GOT3 (cell line): ENCODE data around the gene ROBO2.

Experiments used
- DNase-seq: peaks from one replicate; lab custom pipeline; 2025; ENCODE audit warnings: mixed read lengths; lab: John Stamatoyannopoulos, UW

The ROBO2 gene

DNA sequence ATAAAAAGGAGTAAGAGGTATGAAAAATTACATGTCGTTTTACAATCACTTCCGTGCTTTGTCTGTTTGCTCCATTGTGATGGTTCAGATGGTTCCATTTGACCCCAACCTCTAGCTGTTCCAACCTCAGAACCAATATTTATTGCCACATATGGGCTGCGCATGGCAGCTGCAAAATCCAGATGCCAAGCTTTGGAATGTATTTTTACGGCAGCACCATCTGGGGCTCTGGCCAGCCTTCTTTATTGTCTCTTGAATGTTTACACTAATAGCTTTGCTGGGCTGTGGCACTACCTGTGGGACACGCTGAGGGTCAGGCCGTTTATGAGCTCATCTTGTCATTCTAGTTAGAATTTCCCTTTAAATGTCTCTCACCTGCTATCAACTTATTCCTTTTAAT lies 219.8 kb downstream of the ROBO2 start:
- no peak for DNase-seq

DNA sequence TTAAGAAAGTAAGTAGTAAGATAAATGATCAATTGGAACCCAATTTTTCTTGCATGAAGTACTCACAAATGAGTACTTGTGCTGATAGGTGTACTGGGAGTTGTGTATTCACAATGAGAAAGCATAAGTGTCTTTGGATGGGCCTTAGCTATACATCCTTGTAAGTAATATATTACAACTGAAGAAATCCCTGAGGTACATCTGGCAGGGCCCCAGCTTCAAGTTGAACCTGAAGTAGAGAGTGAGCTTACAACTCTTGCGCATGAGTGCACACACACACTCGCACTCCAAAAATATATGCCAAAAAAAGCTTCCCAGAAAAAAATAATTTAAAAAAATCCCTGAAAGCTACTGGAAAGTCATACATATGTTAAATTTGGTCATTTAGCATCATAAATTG lies 222.5 kb downstream of the ROBO2 start:
- no peak for DNase-seq

DNA sequence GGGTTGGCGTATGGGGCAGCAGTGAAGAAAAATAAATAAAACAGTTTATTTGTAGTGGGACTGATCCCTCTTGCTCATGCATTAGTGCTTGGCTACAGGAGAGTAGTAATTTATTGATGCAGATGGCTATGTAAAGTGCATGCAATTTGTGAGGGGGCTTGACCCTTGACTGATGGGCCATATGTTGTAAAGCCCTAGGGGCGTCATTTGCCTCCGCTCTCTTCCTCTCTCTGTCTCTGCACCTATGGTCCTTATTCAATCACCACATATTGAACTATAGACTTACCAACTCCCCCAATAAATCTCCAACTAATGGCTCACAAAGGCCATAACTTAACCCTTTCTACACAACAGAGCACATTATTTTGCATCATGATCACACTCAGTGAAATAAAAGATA lies 227.7 kb downstream of the ROBO2 start:
- DNase-seq: no peak

DNA sequence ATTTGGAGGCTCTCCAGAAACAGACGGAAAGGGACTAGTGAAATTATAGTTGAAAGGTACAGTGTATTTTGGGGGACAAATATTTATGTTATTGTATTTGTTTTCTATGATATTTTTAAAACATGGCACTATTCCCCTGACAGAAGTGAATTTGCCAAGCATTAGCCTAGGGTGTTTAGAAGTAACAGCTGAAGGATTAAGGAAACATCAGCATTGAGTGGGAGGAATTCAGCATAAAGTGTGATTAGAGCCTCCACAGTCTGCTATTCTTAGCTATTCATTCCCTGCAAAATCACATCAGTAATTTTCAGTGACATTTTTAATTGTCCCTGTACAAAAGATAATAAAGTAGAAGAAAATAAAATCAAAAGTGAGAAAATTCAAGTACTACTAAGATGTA lies 231.4 kb downstream of the ROBO2 start:
- DNase-seq: no peak

DNA sequence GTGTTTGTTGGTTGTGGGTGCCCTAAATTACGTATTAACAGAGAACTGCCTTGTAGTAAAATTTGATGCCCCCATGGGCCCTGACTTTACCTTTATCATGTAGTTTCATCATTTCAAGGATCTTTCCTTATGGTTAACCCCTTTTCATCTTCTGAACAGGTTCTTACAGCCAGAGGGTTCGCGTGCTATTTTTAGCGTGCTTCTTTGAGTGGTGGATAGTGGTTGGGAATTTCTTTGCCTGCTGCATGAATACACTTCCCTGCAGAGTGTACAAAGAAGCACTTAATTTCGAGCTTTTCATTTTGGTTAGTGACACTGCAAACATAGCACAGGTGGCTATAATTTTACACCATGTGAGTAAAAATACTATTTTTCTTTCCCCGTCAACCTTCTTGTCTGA lies 231.8 kb downstream of the ROBO2 start:
- DNase-seq: no peak

DNA sequence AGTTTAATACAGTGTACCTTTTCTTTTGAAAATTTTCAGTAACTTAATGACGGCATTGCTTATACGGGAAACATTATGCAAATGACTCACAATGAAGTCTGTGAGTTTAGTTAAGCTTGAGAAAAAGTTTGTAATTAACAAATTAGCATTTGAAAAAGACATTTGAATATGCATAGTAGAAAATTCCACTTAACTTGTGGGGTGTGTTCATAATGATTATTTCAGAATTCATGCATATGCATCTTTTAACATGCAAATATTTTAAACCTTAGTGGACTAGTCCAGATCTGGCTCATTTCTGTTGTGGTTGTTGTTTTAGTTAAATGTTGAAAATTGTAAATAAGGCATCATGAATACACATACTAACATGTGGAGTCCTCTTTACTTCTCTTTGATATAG lies 239.4 kb downstream of the ROBO2 start:
- no peak for DNase-seq

DNA sequence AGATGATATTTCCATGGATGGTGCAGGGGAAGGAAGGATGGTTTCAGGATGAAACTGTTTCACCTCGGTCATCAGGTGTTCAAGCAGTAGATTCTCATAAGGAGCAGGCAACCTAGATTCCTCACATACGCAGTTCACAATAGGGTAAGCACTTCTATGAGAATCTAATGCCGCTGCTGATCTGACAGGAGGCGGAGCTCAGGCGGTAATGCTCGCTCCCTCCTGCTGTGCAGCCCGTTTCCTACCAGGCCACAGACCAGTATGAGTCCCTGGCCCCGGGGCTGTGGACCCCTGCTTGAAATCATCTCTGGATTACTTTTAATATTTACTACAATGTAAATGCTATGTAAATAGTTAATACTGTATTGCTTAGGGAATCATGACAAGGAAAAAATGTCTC lies 241.8 kb downstream of the ROBO2 start:
- no peak for DNase-seq

DNA sequence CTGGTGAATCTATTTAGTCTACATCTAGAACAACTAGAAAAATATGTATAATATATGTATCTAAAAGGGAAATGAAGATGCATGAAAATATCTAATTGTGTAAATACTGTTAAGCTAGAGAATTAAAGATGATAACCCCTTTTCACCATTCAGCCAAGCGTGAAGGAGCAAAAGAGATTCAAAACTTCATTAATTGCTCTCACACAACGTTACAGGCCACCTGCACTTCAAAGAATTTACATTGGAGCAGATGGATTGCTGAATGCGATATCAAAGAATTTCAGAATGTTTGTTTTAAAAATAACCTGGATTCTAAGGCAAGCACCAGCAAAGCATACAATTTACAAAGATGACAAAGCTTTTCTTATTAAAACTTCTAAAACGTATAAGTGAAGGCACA lies 243.2 kb downstream of the ROBO2 start:
- DNase-seq: no peak

DNA sequence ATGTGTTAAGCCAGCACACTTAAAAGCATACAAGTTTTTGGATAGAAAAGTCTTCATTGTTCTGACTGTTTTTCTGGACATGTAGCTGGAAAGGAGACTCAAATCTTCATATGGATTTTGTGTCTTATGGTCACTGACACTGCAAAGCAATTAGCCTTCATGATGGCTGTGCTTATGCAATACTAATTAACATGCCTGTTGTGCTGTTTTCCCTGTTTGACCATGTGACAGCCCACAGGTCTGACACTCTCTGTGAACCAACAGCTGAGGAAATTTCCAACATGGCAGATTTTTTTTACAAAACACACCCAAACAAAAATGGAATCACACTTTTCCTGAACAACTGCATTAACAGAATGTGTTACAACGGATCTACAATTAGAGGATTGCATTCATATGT lies 248.4 kb downstream of the ROBO2 start:
- DNase-seq: no peak

DNA sequence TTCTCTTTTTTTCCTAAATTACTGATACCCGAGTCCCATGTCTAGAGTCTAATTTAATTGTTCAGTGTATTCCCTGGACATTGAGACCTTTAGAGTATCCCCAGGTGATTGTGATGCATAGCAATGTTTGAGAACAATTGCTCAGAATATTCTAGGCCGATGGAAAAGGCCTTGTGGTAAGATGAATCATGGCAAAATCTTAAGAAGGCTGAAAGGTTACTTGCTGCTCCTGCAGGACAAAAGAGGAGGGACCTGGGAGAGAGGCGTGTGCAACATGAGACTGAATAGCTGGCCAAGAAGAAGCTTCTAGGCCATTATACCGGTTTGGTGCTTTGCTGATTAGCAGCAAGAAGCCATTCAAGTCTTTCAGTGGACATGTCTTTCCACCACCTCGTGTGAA lies 256.6 kb downstream of the ROBO2 start:
- no peak for DNase-seq

DNA sequence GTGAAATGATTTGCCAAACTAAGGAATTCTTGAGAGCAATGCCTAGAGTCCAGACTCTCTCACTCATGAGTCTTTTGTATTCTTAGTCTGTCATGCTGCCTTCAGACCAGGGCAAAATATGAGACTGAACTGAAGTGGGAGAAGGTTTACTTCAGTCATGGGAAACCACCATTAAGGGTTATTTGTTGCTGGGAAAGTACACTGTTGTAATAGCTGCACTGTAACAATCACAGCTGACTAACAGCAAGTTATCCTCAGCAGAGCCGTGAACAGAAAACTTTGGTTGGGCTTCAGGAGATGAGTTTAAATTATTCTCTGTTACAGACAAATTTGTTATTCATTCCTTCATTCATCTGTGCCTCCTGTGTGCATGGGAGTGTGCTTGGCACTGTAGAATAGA lies 258.5 kb downstream of the ROBO2 start:
- no peak for DNase-seq

DNA sequence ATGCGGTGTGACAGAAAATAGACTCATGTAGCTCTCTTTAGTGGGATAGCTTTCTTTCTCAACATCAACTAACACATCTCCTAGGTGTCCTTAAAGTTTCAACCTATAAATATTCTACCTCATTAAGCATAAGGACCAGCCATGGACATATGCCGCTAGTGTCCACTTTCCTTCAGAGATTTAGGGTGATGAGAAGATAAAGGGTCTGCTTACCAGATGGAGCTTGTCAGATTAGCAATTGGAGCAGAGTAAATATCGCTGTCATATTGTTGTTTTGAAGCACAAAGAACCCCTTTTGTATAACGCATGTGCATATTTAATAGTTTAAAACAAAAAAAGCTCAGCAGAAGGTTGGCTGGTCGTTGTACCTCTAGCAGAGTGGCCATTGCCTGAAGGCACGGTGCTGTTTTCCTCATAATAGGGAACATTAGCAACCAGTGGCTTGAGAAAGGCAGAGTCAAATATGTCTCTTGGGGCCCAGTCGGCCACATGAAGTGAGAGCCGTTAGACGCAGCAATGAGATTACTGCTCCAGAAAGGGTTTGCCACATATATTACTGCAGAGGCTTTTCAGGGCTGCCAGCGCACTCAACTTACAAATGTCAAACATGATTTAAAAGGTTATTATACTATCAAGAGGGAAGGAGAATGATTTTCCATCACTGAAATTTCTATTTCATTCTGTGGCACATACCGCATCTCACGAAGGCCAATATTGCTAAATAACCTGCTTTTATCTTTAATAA lies 264.2 kb downstream of the ROBO2 start:
- DNase-seq: no peak

DNA sequence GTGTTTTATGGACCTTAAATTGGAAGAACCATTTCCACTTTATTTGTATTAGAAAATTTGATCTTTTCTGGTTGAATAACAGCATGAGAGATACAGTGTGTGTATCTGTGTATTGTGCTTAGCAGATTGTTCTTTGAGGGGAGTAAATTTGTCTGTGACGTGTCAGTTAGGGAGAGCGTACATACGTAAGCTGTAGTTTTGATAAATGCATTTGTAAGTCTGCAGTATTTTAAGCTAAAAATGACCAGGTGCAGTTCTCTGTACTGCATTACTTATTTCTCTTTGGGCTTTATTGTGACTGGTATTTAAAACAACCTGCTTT lies 264.8 kb downstream of the ROBO2 start:
- DNase-seq: no peak

DNA sequence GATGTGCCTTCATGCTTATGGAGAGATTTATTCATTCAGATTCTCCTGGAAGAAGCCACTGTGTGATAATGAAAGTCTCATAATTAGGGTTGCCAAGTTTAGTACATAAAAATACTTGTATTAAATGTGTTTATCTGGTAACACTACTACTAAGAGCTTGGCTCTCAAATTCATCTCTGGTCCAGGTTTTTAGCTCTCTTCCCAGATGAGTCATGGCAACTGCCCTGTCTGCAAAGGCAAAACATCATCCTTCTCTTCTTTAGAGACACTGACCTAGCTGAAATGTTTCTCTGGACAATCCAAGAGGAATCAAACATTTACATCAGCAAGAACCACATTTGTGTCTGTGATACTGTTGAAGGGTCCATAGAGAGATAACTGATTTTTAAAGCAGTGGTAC lies 269.6 kb downstream of the ROBO2 start:
- DNase-seq: no peak

DNA sequence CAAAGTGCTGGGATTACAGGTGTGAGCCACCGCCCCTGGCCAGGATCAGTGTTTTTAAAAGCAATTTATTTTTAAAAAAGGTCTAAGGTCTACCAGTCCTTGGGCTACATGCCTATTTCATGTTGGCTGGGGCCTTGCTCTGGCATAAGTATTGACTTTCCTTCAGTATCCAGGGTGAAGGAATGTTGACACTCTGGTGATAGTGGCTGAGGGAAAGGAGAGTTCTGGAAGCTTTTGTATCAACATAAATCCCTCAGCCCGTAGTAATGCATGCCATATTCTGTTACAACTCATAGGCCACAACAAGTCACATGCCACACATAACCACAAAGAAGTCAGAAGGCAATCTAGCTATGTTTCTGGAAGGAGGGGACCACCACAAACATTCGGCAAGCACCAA lies 273.9 kb downstream of the ROBO2 start:
- DNase-seq: no peak

DNA sequence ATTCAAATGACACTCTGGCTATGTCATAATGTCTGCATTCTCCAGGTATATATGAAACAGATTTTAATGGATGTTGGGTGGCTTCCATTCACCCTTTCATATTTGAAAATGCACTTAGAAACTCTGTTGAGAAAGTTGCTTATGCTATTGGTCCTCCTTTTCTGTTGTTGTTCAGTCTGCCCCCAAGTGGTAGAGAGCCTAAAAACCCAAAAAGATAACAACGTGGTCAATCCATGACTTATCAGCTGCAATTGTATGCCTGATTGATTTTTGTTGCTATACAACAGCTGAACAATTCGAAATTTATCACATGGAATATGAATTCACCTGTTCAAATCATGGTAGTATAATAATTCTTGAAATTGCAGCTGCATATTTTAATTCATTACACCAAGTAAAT lies 279.8 kb downstream of the ROBO2 start:
- DNase-seq: no peak

DNA sequence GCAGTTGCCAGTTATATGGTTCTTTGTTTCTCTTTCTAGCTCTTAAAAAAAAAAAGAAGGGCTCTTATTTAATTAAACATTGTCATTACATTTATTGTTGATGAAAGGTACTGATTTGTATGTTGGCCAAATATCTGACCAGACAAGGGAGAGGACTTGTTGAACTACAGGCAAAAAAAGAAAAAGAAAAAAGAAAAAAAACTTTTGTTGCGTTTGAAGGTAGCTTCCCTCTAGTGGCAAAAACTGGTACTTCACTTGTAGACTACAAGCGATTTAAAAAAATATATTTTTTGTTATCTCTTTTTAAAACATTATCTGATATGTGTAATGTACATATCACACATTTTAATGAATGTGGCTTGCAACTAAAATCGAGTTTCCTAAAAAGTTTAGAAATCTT lies 280.6 kb downstream of the ROBO2 start:
- no peak for DNase-seq

DNA sequence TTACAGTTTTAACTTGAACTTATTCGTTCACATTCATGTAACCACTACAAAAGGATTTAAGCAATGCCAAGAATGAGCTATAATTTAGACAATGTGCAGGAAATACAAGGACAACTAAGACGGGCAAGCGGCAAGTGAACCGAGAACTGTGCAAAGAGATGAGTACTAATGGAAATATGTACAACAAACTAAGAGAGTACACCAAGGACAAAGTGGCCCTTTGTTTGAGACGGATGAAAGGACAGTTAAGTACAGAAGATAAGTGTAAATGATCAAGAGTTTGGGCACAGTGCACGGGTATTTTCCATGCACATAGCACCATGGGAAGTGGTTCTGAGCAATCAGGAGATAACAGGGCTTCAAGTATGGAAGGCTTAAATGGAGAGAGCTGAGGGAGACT lies 281.7 kb downstream of the ROBO2 start:
- no peak for DNase-seq

DNA sequence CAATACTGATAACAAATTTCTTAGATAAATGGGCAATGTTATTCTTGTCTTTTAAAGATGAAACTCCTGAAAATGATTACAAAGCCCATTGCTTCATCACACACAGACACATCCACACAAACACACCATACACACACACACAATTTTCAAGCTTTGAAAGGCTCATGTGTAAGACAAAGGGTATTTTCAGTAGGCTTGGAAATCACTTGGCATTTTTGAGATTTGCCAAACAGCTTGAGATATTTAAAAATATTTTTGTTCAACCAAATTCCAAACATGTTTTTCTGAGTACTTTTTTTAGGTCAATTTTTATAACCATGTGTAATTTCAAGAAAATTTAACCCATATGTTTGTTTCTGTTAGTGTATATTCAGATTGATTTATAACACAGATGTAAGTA lies 283.7 kb downstream of the ROBO2 start:
- DNase-seq: no peak

DNA sequence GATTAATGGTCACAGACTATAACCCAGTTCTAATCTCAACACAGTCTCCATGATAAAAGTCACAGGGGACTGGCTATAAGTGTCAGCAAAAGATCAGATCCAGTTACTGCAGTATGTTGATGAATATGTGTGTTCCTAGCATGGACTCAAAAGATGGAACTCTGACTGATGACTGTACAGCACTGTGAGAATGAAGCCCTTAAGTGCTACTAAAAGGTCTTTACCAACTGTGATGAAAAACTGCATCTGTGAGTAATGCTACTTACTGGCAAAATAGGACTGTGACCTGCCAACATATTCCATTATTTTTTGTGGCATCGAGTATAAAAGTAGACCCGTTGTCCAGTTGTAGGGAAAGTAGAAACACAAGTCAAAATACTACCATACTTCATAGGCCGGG lies 284.2 kb downstream of the ROBO2 start:
- DNase-seq: no peak

DNA sequence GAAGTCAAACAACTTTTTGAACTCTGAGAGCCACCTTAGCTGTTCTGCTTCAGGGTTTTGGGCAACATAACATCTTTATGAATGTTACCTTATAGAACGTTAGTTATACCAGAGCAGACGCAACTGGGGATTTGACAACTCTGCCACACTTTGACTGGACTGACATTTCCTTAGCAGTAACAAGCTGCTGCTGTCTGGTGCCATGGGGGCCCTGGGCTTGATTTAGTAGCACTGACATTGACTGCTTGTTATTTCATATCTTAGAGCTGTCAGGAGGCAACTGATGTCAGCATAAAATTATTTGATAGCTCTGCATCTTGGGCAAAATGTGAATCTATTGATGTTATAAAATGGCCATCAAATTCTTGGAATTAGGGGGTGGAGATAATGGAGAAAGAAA lies 285.4 kb downstream of the ROBO2 start:
- no peak for DNase-seq

DNA sequence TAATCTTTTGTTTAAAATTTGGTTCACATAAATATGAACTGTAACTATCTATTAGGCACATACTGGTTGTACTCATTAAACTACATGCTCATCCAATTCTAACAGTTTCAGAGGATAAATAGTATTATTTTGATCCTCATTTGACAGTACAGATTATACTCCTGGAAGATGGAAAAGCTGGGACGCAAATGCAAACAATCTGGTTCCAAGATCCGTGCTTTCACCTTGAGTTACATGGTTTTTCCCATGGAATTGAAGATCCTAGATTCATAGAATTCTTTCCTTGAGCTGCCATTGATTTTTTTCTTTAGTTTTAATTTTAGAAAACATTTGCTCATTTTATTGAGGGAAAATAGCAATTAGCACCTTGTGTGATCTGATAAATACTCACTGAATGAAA lies 285.8 kb downstream of the ROBO2 start:
- DNase-seq: no peak

DNA sequence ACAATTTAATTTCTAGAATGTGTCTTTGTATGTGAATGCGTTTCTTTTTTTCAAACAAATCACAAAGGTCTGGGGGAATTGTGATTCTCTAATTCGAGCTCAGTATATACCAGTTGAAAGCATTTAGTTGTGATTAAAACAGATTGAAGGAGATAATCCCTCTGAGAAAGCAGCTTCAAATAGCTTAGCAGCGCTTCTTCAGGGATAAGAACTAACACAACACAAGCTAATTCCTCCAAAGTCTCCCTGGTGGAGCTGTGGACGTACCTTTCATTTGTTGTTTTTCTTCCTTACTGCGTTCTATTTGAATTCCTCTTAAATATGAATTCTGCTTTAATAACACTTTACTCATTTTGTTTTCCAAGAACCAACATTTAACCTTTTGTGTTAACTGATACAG lies 286.7 kb downstream of the ROBO2 start:
- no peak for DNase-seq

DNA sequence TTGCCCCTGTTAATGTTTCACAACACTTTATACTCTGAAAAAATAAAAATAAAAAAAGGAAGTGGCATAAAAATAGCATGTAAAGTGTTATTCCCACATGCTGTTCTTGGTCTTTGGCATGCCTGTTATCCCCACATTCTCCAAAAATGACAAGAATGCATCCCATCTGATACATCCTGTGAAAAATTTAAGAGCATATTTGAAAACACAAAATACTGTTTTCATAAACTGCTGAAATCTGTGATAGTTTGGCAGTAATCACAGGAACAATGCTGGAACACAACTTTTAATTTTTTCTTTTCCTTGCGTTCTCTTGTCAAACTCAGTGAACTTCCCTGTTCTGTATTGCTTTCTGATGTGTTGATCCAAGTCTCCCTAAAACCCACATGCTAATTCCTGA lies 288.8 kb downstream of the ROBO2 start:
- DNase-seq: no peak

DNA sequence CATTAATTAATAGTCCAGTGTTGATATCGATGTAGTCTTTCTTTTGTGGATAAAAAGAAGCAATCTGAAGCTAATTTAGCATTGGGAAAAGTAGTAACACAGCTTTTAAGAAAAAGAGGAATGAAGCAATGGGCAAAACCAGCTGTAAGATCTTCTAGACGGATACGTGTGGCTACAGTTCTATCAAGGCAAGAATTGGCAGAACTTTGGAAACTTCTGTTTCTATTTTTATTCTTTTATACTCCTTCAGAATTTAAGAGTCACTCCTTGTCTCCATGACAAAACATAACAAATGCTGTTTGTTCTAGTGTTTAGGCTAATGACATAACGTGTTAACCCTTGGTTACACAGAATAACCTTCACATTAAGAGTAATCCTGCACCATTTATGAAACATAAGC lies 289.2 kb downstream of the ROBO2 start:
- DNase-seq: no peak
